OCI-LY3 (cell line): ENCODE data around the gene CCDC85B.

Experiments used
- EZH2phosphoT487 ChIP-seq: fragments of 200-600 bp; shearing (Covaris generic); IDR thresholded peaks from 2 replicates; pipeline ENCODE4 v1.6.1; 2018; ENCODE audit warnings: antibody characterized with exemption, mixed run types, low read depth
- TF ChIP-seq, protein P1 (sequence below): fragments of 200-600, 300-600 bp; sonication (generic); IDR thresholded peaks from 2 replicates; pipeline ENCODE4 v1.5.1; 2014; ENCODE audit warnings: antibody characterized with exemption, low read length, low read depth

DNA sequence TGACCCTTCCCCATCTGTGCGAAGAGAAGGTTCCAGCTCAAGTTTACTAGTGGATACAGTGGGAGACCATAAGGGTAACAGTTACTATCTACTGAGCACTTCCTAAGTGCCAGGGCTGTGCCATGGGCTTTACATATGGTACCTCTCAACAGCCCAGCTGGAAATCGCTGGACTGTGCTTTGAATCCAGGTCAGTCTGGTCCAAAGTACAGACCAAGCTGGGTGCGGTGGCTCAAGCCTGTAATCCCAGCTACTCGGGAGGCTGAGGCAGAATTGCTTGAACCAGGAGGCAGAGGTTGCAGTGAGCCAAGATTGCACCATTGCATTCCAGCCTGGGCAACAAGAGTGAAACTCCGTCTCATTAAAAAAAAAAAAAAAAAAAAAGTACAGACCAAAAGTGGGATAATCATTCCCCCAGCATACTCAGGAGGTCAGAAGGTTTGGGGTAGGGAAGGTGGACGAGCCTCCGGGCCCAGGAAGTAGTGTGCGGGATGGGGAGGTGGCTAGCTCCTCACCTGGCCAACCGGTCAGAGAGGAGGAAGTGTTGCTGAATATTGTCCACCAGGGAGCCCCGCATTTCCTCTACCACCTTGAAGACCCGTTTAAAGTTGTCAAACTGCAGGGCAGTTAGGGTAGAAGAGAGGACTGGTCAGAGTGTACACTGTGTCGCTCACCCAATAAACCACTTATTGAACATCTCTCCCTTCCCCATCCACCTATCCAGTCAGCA lies 4.5 kb upstream of the CCDC85B start:
- TF ChIP-seq, protein P1, sequence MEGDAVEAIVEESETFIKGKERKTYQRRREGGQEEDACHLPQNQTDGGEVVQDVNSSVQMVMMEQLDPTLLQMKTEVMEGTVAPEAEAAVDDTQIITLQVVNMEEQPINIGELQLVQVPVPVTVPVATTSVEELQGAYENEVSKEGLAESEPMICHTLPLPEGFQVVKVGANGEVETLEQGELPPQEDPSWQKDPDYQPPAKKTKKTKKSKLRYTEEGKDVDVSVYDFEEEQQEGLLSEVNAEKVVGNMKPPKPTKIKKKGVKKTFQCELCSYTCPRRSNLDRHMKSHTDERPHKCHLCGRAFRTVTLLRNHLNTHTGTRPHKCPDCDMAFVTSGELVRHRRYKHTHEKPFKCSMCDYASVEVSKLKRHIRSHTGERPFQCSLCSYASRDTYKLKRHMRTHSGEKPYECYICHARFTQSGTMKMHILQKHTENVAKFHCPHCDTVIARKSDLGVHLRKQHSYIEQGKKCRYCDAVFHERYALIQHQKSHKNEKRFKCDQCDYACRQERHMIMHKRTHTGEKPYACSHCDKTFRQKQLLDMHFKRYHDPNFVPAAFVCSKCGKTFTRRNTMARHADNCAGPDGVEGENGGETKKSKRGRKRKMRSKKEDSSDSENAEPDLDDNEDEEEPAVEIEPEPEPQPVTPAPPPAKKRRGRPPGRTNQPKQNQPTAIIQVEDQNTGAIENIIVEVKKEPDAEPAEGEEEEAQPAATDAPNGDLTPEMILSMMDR = no peak
- no peak for TF ChIP-seq EZH2phosphoT487
